Glomerular endothelial cell (primary cell): ENCODE data around the gene CPE. TPM values are rescaled to one million over a fixed set of nuclear protein-coding genes. Genes with fewer than 3 reads are reported as not detected.
"Not testable (repeated sequence)": the region's sequence is repeated elsewhere in the genome, so short reads cannot be mapped to it uniquely, and the experiment has no call there.

Source experiments
- DNase-seq: peaks from one replicate; pipeline ENCODE4 v3.0.0-alpha.2; 2011; ENCODE audit warnings: low read depth, low spot score; ENCODE audit errors: extremely low read depth
- total RNA-seq: library from RNA; depleted of rRNA; stranded (reverse); fragments of >200 nt; gene quantifications from 2 replicates; pipeline ENCODE4 v1.2.3, GENCODE V29; 2015

CPE gene
- total RNA-seq, 1 donor from 2014 or later = 10.2 TPM

DNA sequence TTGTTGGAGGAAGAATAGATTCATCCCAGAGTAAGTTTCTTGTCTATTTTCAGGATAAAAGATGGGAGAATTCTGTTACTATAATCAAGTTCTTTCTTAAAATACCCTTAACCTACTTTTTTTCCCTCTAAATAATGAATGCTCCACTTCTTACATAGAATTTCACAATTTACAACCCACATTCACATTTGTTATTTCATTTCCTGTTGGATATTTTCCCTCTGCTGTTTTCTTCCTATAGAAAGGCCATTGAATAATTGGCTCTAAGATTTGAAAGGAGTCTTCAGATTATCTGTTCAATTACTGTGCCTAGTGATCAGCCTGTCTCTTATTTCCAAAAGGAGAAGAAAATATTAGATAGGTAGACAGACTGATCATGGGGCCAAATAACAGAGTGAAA, 79.7 kb downstream of the CPE start:
- no peak for DNase-seq

- no peak for DNase-seq
Measured at GRCh38 chr4:165461159-165461821, 82.5 kb downstream of the CPE start.

- no peak for DNase-seq
Measured at GRCh38 chr4:165462009-165462408, 83.2 kb downstream of the CPE start.

DNA sequence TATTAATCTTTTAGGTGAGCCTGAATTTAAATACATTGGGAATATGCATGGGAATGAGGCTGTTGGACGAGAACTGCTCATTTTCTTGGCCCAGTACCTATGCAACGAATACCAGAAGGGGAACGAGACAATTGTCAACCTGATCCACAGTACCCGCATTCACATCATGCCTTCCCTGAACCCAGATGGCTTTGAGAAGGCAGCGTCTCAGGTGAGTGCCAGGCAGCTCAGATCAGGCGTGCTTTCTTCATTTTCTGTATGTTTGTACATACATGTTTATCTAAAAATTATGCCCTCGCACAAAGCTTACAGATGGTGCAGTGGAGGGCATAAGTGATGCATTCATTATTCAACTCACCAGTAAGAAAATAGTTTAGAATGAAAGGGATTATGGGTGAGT, 85.6 kb downstream of the CPE start:
- DNase-seq = no peak

- no peak for DNase-seq
Measured at GRCh38 chr4:165464813-165465381, 86.1 kb downstream of the CPE start.

GRCh38 chr4:165470009-165470408, 91.2 kb downstream of the CPE start:
- DNase-seq = no peak

GRCh38 chr4:165472943-165473676, 94.3 kb downstream of the CPE start:
- DNase-seq = no peak

- DNase-seq = no peak
Measured at GRCh38 chr4:165474784-165475705, 96.2 kb downstream of the CPE start.

GRCh38 chr4:165475706-165476070, 96.9 kb downstream of the CPE start:
- DNase-seq = no peak

- peak; percentile 7 for DNase-seq
Measured at GRCh38 chr4:165476214-165477098, 97.6 kb downstream of the CPE start.

DNA sequence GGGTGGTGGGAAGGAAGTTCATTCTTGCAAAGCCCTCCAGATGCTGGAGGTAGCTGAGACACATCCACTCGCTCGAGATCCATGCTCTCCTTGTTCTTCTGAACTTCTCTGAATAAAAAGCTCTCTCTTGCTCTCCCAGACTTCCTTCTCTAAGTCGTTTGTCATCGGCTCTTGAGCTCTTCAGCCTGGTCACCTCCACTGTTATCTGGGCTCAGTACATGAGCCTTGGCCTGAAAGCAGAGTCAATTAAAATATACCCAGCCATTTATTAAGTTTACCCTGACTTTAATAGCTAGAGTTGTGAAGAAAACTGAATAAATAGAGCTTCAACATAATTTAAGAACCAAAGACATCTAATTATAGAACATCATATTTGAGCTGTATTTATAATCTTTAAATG, 99.0 kb downstream of the CPE start:
- DNase-seq = no peak

DNA sequence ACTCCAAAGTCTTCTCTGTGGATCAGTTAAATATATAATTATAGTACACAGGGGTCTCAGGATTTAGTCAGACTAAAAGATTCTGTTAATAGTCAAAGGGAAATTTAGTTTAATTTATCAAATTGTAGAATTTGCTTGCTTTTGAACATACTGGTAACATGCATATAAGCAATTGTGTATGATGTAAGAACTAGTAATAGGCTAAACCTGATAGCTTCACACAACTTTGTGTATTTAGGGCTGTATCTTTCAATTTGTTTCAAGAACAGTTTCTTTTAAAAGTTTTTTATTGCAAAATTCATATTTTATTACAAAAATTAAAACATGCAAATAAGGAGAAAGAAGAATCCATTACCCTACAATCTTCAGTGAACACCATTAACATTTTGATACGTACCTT, 99.5 kb downstream of the CPE start:
- DNase-seq = no peak

- DNase-seq = no peak
Measured at GRCh38 chr4:165481053-165481835, 102.4 kb downstream of the CPE start.

DNA sequence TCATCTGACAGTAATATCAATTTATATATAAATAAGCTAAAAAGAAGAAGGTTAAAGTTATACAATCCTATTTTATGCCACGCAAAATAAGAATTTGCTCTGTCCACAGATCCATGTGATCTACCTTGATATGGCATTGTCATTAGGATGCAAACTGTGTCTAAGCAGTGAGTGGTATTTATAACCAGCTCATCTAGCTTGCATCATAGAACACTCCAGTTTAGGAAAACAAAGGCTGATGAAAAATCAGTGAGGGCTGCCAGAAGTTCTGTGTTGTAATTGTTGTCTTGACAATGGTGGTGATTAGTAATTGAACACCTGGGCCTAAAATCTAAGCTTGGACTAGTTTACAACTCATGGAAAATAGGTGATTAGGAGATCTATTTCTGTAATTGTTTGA, 111.0 kb downstream of the CPE start:
- DNase-seq = no peak

GRCh38 chr4:165492583-165492982, 113.8 kb downstream of the CPE start:
- not testable (repeated sequence) for DNase-seq

- no peak for DNase-seq
Measured at GRCh38 chr4:165493359-165493758, 114.6 kb downstream of the CPE start.

- no peak for DNase-seq
Measured at GRCh38 chr4:165502916-165503907, 124.4 kb downstream of the CPE start.

DNA sequence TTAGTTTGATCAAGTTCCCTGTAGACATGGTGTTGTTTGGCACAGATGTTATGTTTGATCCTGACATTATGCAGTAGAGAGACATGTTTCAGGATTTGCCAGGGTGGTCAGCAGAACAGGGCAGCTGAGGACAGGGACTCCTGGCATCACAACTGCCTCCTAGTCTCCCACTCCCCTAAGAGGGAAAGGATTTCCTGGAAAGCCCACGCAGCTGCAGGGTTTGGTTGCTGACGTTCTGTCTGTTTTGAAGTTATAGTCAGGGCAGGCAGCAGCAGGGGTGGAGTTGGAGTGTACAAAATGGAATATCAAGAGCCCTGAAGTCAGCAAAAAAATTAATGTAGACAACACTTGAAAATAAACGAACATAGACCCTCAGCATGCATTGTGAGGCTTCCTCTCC, 125.4 kb downstream of the CPE start:
- DNase-seq = no peak
